HG02884 (cell line): ENCODE results near the gene RASA2.
A peak's percentile ranks its signal among the peaks of the same experiment; 100 is the strongest.

Experiments used
- ATAC-seq: cut with Tn5 transposase; IDR thresholded peaks from one replicate; pipeline ENCODE4 v1.9.1; 2021; ENCODE audit warnings: mild to moderate bottlenecking, moderate library complexity; ENCODE audit not compliant: unreplicated experiment

RASA2 gene

GRCh38 chr3:141629976-141630375 is 143.1 kb downstream of the RASA2 start:
- no peak for ATAC-seq

GRCh38 chr3:141632779-141633374 is 146.1 kb downstream of the RASA2 start:
- no peak for ATAC-seq

GRCh38 chr3:141642215-141642614 is 155.4 kb downstream of the RASA2 start:
- no peak for ATAC-seq

- no peak for ATAC-seq
These were observed 156.6 kb downstream of the RASA2 start for GRCh38 chr3:141643391-141643790.

- ATAC-seq: no peak
These were observed 157.0 kb downstream of the RASA2 start for GRCh38 chr3:141643796-141644195.

- peak; percentile 80 for ATAC-seq
These were observed 158.1 kb downstream of the RASA2 start for GRCh38 chr3:141644931-141645330.

- no peak for ATAC-seq
These were observed 160.1 kb downstream of the RASA2 start for GRCh38 chr3:141646760-141647561.

- no peak for ATAC-seq
These were observed 160.7 kb downstream of the RASA2 start for GRCh38 chr3:141647562-141647915.

GRCh38 chr3:141648055-141648910 is 161.5 kb downstream of the RASA2 start:
- ATAC-seq: no peak

- no peak for ATAC-seq
These were observed 163.0 kb downstream of the RASA2 start for GRCh38 chr3:141649871-141650270.

GRCh38 chr3:141650783-141651182 is 164.0 kb downstream of the RASA2 start:
- ATAC-seq: no peak

- no peak for ATAC-seq
These were observed 164.6 kb downstream of the RASA2 start for GRCh38 chr3:141651409-141651808.

GRCh38 chr3:141652349-141652748 is 165.5 kb downstream of the RASA2 start:
- no peak for ATAC-seq

GRCh38 chr3:141653847-141654246 is 167.0 kb downstream of the RASA2 start:
- ATAC-seq: no peak

GRCh38 chr3:141655801-141656200 is 169.0 kb downstream of the RASA2 start:
- ATAC-seq: no peak

- ATAC-seq: no peak
These were observed 169.9 kb downstream of the RASA2 start for GRCh38 chr3:141656771-141657170.

GRCh38 chr3:141657516-141657915 is 170.7 kb downstream of the RASA2 start:
- ATAC-seq: no peak

- ATAC-seq: no peak
These were observed 173.2 kb downstream of the RASA2 start for GRCh38 chr3:141659821-141660613.

- ATAC-seq: no peak
These were observed 173.8 kb downstream of the RASA2 start for GRCh38 chr3:141660614-141660947.

GRCh38 chr3:141661229-141662196 is 174.7 kb downstream of the RASA2 start:
- ATAC-seq: no peak
